ENCODE measurements around the gene GABBR1. TPM values are rescaled to one million over a fixed set of nuclear protein-coding genes. Genes with fewer than 3 reads are reported as not detected.
A peak's percentile ranks its signal among the peaks of the same experiment; 100 is the strongest.

GABBR1 gene
- total RNA-seq, 1 experiment from 2014 or later = 146 TPM

GRCh38 chr6:29680416-29680815 lies 47.4 kb upstream of the GABBR1 start:
- no CpG with 5 or more reads among the region's 24 CpGs for WGBS (ENCODE audit: extremely low coverage, insufficient read length, low lambda C conversion rate)
- Histone ChIP-seq H3K4me1 (ENCODE audit: insufficient read depth, low read length) (peaks cover 7% of the 10 kb centered on the region; the same call in 1 of the 2 replicates), H3T11ph (ENCODE audit: low read length) (no peak overlapping the region), H3K4me2 (ENCODE audit: insufficient read depth, insufficient read length, low read length) (no peak overlapping the region), H4K5ac (ENCODE audit: insufficient read length, low read depth, low read length) (no peak overlapping the region), H3K4ac (ENCODE audit: low read depth, low read length) (no peak overlapping the region), H2AFZ (ENCODE audit: low read length) (no peak overlapping the region), H3K18ac (ENCODE audit: insufficient read length, low read depth, low read length) (no peak overlapping the region), H2BK20ac (ENCODE audit: low read depth, low read length, poor library complexity, severe bottlenecking) (no peak overlapping the region), H3K79me2 (ENCODE audit: insufficient read depth, low read length) (no peaks in the 10 kb centered on the region), H3K27ac (ENCODE audit: insufficient read length, low read depth, low read length) (no peak overlapping the region), H3K9ac (ENCODE audit: extremely low read depth, insufficient read length, low read length) (no peak overlapping the region), H3K23ac (ENCODE audit: insufficient read length, low read depth, low read length) (no peak overlapping the region), H3K56ac (ENCODE audit: insufficient read length, low read depth, low read length) (no peak overlapping the region), H4K91ac (ENCODE audit: insufficient read length, low read depth, low read length) (no peak overlapping the region), H2BK12ac (ENCODE audit: insufficient read length, low read depth, low read length) (no peak overlapping the region), H3K79me1 (ENCODE audit: insufficient read depth, low read depth, low read length, poor library complexity, severe bottlenecking) (no peaks in the 10 kb centered on the region), H2BK5ac (ENCODE audit: insufficient read length, low read length) (no peak overlapping the region), H4K20me1 (ENCODE audit: control insufficient read depth, insufficient read depth, insufficient read length) (no peaks in the 10 kb centered on the region), H2BK15ac (ENCODE audit: low read depth, low read length) (no peak overlapping the region), H4K8ac (replicated peaks; ENCODE audit: insufficient read length, low read depth, low read length) (no peak overlapping the region), H3K27me3 (ENCODE audit: insufficient read depth, low read length) (no peaks in the 10 kb centered on the region), H3K9me3 (ENCODE audit: control insufficient read depth, low read depth, low read length) (no peaks in the 10 kb centered on the region), H3K14ac (ENCODE audit: insufficient read depth, low read length) (no peak overlapping the region), H3K23me2 (ENCODE audit: insufficient read length, low read depth, low read length, poor library complexity, severe bottlenecking) (no peaks in the 10 kb centered on the region), H2AK5ac (ENCODE audit: insufficient read length, low read length) (no peak overlapping the region), H2BK120ac (ENCODE audit: low read depth, low read length, poor library complexity, severe bottlenecking) (no peak overlapping the region)
- Mint-ChIP-seq H3K4me3 (no peak overlapping the region), H3K27me3 (ENCODE audit: low read depth) (no peaks in the 10 kb centered on the region), H3K4me1 (peaks cover 31 to 43% of the 10 kb centered on the region in 2 experiments), H3K36me3 (ENCODE audit: insufficient read depth in 1 of 3, low read depth in 3 of 3) (peaks cover 1 to 16% (median 4%) of the 10 kb centered on the region in 3 experiments; a peak in 6 of 7 replicates), H3K27ac (peak overlapping the region in 2 of 3 experiments; percentile 81 to 83; a peak in 3 of 7 replicates), H3K9me3 (peaks cover 0 to 2% of the 10 kb centered on the region in 2 experiments; a peak in 3 of 5 replicates)
- TF ChIP-seq CTCF (conservative IDR thresholded peaks at IDR 0.05) = peak; percentile 44; the same call in 2 of the 3 replicates
- no peak for DNase-seq
